Smooth muscle cell (in vitro differentiated cells): ENCODE measurements around the gene IL2RA. TPM values are rescaled to one million over a fixed set of nuclear protein-coding genes. Genes with fewer than 3 reads are reported as not detected.

ENCODE experiments used
- DNase-seq: peaks from one replicate; lab custom pipeline; 2025; ENCODE audit not compliant: unreplicated experiment; lab: John Stamatoyannopoulos, UW
- H2AFZ ChIP-seq: fragments of 200-600 bp; sonication (generic); 2 replicates; pipeline ENCODE4 v1.6.0; 2016; ENCODE audit warnings: antibody characterized with exemption, low read depth, mild to moderate bottlenecking
- H3F3A ChIP-seq: fragments of 200-600 bp; sonication (generic); 2 replicates; pipeline ENCODE4 v1.6.0; 2017; ENCODE audit warnings: antibody characterized with exemption, low read depth
- H3K27ac ChIP-seq: fragments of 200-600 bp; sonication (generic); 2 replicates; pipeline ENCODE4 v1.5.1; 2016; ENCODE audit warnings: low read depth, mild to moderate bottlenecking
- H3K27me3 ChIP-seq: fragments of 200-600 bp; sonication (generic); 2 replicates; pipeline ENCODE4 v1.6.1; 2016; ENCODE audit warnings: low read depth, mild to moderate bottlenecking
- H3K36me3 ChIP-seq: fragments of 200-600 bp; sonication (generic); 2 replicates; pipeline ENCODE4 v1.5.1; 2016; ENCODE audit warnings: low read depth
- H3K4me1 ChIP-seq: fragments of 200-600 bp; sonication (generic); 2 replicates; pipeline ENCODE4 v1.5.1; 2016; ENCODE audit warnings: low read depth
- H3K4me2 ChIP-seq: fragments of 200-600 bp; sonication (generic); 2 replicates; pipeline ENCODE4 v1.6.0; 2016; ENCODE audit warnings: mild to moderate bottlenecking
- H3K4me3 ChIP-seq: fragments of 200-600 bp; sonication (generic); 2 replicates; pipeline ENCODE4 v1.5.1; 2016; ENCODE audit warnings: mild to moderate bottlenecking
- H3K79me2 ChIP-seq: fragments of 200-600 bp; sonication (generic); 2 replicates; pipeline ENCODE4 v1.6.0; 2016; ENCODE audit warnings: low read depth, mild to moderate bottlenecking
- H3K9ac ChIP-seq: fragments of 200-600 bp; sonication (generic); 2 replicates; pipeline ENCODE4 v1.6.0; 2016; ENCODE audit warnings: low read depth
- H3K9me3 ChIP-seq: fragments of 200-600 bp; sonication (generic); replicated peaks from 2 replicates; pipeline ENCODE4 v1.5.1; 2016; ENCODE audit warnings: low read depth
- H4K20me1 ChIP-seq: fragments of 200-600 bp; sonication (generic); 2 replicates; pipeline ENCODE4 v1.6.0; 2016; ENCODE audit warnings: low read depth
- CTCF ChIP-seq: fragments of 200-600 bp; sonication (generic); IDR thresholded peaks from 2 replicates; pipeline ENCODE4 v1.5.1; 2017; ENCODE audit warnings: borderline replicate concordance, mild to moderate bottlenecking, antibody characterized with exemption; ENCODE audit not compliant: insufficient read depth, poor library complexity, severe bottlenecking
- WGBS: methylation state at CpG from one replicate; pipeline ENCODE4 v1.1.7; 2016; ENCODE audit warnings: low lambda C conversion rate; 5-methylcytosine and 5-hydroxymethylcytosine counted together
- polyA plus RNA-seq: library from polyadenylated mRNA; unstranded; fragments of >200 nt; fragmentation: Nextera tagmentation; extraction: Ambion mirVana; gene quantifications from 2 replicates; pipeline ENCODE4 v1.2.1, GENCODE V29; 2016
- total RNA-seq: library from RNA; depleted of rRNA; stranded (reverse); fragments of >200 nt; gene quantifications from 2 replicates; pipeline ENCODE4 v1.2.3, GENCODE V29; 2014

The IL2RA gene
- total and polyA plus RNA-seq, 2 experiments from 2014 or later = not detected

DNA sequence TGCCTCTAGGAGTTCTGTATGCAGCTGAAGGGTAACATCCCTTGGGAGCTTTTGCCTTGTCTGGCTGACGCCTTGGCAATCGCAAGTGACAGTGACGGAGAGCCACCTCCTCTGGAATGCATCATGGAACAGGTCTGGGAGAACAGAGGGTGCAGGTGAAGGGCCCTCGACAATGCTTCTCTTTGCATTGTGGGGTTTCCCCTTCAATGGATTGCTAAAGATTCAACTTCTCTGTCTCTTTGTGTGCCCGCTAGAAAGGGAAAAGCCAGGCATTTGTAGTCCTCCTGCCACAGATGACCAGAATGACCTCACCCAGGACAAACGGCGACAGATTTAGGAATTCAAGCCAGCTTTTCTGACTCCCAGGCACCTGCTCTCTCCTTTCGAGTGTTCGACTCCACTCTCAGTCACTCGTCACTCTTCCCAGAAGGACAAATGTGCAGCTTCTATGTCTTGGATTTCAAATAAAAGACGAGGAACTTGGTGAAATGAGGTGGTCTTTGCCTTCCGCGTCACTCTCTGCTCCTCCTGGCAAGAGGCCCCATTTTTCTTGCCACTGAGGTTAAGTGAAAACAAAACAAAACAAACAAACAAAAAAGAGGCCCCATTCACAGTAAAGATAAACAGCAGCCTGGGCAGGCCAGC, 26.1 kb downstream of the IL2RA start:
- H3F3A ChIP-seq = no peaks in the 10 kb centered on the region
- H3K9me3 ChIP-seq = peaks cover 1% of the 10 kb centered on the region
- no peaks in the 10 kb centered on the region for H4K20me1 ChIP-seq
- H3K27me3 ChIP-seq = no peaks in the 10 kb centered on the region
- 94% methylated on average over 13 of the region's 13 CpGs for WGBS
- H3K9ac ChIP-seq = no peak overlapping the region
- no peak overlapping the region for H3K27ac ChIP-seq
- no peaks in the 10 kb centered on the region for H3K79me2 ChIP-seq
- no peaks in the 10 kb centered on the region for H3K36me3 ChIP-seq
- no peak for DNase-seq
- H2AFZ ChIP-seq = no peak overlapping the region
- H3K4me1 ChIP-seq = no peaks in the 10 kb centered on the region
- no peak for TF ChIP-seq CTCF
- no peak overlapping the region for H3K4me3 ChIP-seq
- H3K4me2 ChIP-seq = no peak overlapping the region

DNA sequence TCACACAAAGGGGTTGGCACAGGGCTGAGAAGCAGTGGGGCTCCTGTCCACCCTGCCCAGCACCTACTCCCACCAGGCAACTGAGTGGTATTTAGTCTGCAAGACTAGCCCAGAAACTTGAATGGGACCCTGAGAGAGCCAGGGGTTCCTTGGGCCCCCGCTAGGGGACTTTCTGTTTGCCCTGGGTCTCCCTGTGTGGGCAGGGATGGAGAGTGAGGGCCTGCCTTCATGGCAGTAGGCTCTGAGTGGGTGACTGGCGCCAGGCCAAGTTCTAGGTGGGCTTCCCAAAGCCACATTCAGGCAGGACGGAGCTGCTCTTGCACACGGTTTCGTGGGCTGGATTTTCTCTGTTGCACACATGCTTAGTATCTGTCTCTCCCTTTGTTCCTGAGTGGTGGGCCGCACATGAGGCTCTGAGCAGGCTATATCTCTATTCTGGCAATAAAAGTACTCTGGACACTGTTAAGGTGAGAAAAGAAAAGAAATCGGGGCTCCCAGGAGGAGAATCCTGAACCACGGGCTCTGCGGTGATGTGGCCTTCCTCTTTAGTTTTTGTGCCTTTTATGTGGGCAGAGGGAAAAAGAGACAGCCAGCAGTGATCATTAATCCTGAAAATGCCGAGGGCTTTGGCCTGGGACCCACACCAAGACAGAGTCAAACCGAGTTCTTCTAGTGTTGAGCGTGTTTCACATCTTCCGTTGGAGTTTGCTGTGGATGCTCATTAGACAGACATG, 26.9 kb downstream of the IL2RA start:
- no peak for TF ChIP-seq CTCF
- WGBS = 88% methylated on average over 13 of the region's 13 CpGs

GRCh38 chr10:6034371-6034770, 27.8 kb downstream of the IL2RA start:
- Histone ChIP-seq H3K27me3 (no peaks in the 10 kb centered on the region), H2AFZ (no peak overlapping the region), H3K9ac (no peak overlapping the region), H3K79me2 (no peaks in the 10 kb centered on the region), H4K20me1 (no peaks in the 10 kb centered on the region), H3K4me1 (no peaks in the 10 kb centered on the region), H3K9me3 (peaks cover 10% of the 10 kb centered on the region), H3K36me3 (no peaks in the 10 kb centered on the region), H3F3A (no peaks in the 10 kb centered on the region), H3K4me3 (no peak overlapping the region), H3K4me2 (no peak overlapping the region), H3K27ac (no peak overlapping the region)
- 77% methylated on average over 1 of the region's 1 CpG for WGBS
- no peak for DNase-seq
- no peak for TF ChIP-seq CTCF

More for the DNA sequence above, 26.9 kb downstream of the IL2RA start:
- Histone ChIP-seq H3K9me3 (peaks cover 9% of the 10 kb centered on the region), H2AFZ (no peak overlapping the region), H3K9ac (no peak overlapping the region), H3K4me3 (no peak overlapping the region), H3K27me3 (no peaks in the 10 kb centered on the region), H3K27ac (no peak overlapping the region), H3K79me2 (no peaks in the 10 kb centered on the region), H3F3A (no peaks in the 10 kb centered on the region), H3K36me3 (no peaks in the 10 kb centered on the region), H4K20me1 (no peaks in the 10 kb centered on the region), H3K4me1 (no peaks in the 10 kb centered on the region), H3K4me2 (no peak overlapping the region)
- DNase-seq = no peak

GRCh38 chr10:6033954-6034353, 28.2 kb downstream of the IL2RA start:
- Histone ChIP-seq H3K79me2 (no peaks in the 10 kb centered on the region), H3K4me2 (no peak overlapping the region), H3K4me1 (no peaks in the 10 kb centered on the region), H3K27me3 (no peaks in the 10 kb centered on the region), H3K27ac (no peak overlapping the region), H2AFZ (no peak overlapping the region), H4K20me1 (no peaks in the 10 kb centered on the region), H3K4me3 (no peak overlapping the region), H3K9me3 (peaks cover 10% of the 10 kb centered on the region), H3K36me3 (no peaks in the 10 kb centered on the region), H3F3A (no peaks in the 10 kb centered on the region), H3K9ac (no peak overlapping the region)
- 60% methylated on average over 3 of the region's 3 CpGs for WGBS
- no peak for TF ChIP-seq CTCF
- DNase-seq = no peak
